HepG2 (cell line): ENCODE results near the gene HES6. TPM values are rescaled to one million over a fixed set of nuclear protein-coding genes. Genes with fewer than 3 reads are reported as not detected.

Experiments
- ATAD3A ChIP-seq: sonication (generic); formaldehyde crosslinking; IDR thresholded peaks from 2 replicates; pipeline ENCODE4 v1.4.0; 2020; ENCODE audit warnings: missing genetic modification reagents
- CBX1 ChIP-seq: IDR thresholded peaks from one replicate; pipeline ENCODE4 v1.6.1; 2016; ENCODE audit warnings: antibody characterized with exemption, low read depth
- ERF ChIP-seq: IDR thresholded peaks from 2 replicates; pipeline ENCODE4 v1.6.1; 2018; ENCODE audit warnings: missing biosample characterization, missing genetic modification reagents
- FOXK1 ChIP-seq: sonication (generic); formaldehyde crosslinking; IDR thresholded peaks from 2 replicates; pipeline ENCODE4 v1.4.0; 2020; ENCODE audit warnings: low read depth, missing genetic modification reagents, borderline replicate concordance
- GATA4 ChIP-seq: sonication (generic); IDR thresholded peaks from 2 replicates; pipeline ENCODE4 v1.6.1; 2016; ENCODE audit warnings: antibody characterized with exemption, low read depth, borderline replicate concordance
- GZF1 ChIP-seq: sonication (generic); formaldehyde crosslinking; IDR thresholded peaks from 2 replicates; pipeline ENCODE4 v1.5.1; 2020; ENCODE audit warnings: mild to moderate bottlenecking, missing genetic modification reagents
- HOXA3 ChIP-seq: sonication (generic); formaldehyde crosslinking; IDR thresholded peaks from 2 replicates; pipeline ENCODE4 v1.5.0; 2020; ENCODE audit warnings: missing genetic modification reagents
- HOXA9 ChIP-seq: sonication (generic); formaldehyde crosslinking; IDR thresholded peaks from 2 replicates; pipeline ENCODE4 v1.8.1; 2022; ENCODE audit warnings: missing genetic modification reagents, mild to moderate bottlenecking, moderate library complexity, borderline replicate concordance
- ISL2 ChIP-seq: sonication (generic); formaldehyde crosslinking; IDR thresholded peaks from 2 replicates; pipeline ENCODE4 v1.5.0; 2020; ENCODE audit warnings: missing genetic modification reagents
- KDM2A ChIP-seq: sonication (generic); formaldehyde crosslinking; IDR thresholded peaks from 2 replicates; pipeline ENCODE4 v1.4.0; 2020; ENCODE audit warnings: low read depth, missing genetic modification reagents, borderline replicate concordance
- KDM5B ChIP-seq: sonication (generic); formaldehyde crosslinking; IDR thresholded peaks from 2 replicates; pipeline ENCODE4 v1.4.0; 2020; ENCODE audit warnings: missing genetic modification reagents, mild to moderate bottlenecking, borderline replicate concordance
- LCORL ChIP-seq, 2 experiments: fragments of 450-650 bp in 1 of 2; sonication (generic) in 1 of 2; formaldehyde crosslinking in 1 of 2; IDR thresholded peaks; 2 replicates each; pipeline versions ENCODE4 v1.5.0 to v1.6.1; 2017 to 2020; ENCODE audit warnings: antibody characterized with exemption in 1 of 2, missing genetic modification reagents in 1 of 2
- LRRFIP1 ChIP-seq: sonication (generic); formaldehyde crosslinking; conservative IDR thresholded peaks from 2 replicates; pipeline ENCODE4 v1.4.0; 2020; ENCODE audit warnings: missing genetic modification reagents
- MAF1 ChIP-seq: sonication (generic); formaldehyde crosslinking; IDR thresholded peaks from 2 replicates; pipeline ENCODE4 v1.5.0; 2020; ENCODE audit warnings: missing genetic modification reagents, borderline replicate concordance
- MAZ ChIP-seq, 2 experiments: sonication (generic) in 1 of 2; formaldehyde crosslinking in 1 of 2; IDR thresholded peaks; 2 replicates each; pipeline versions ENCODE4 v1.5.0 to v1.6.1; 2012 to 2020; ENCODE audit warnings: low read depth in 2 of 2, mild to moderate bottlenecking in 2 of 2, borderline replicate concordance in 1 of 2, improper control_type of control experiment in 1 of 2, low read length in 1 of 2, missing genetic modification reagents in 1 of 2, moderate library complexity in 1 of 2
- PRDM15 ChIP-seq: sonication (generic); formaldehyde crosslinking; IDR thresholded peaks from 2 replicates; pipeline ENCODE4 v1.4.0; 2020; ENCODE audit warnings: missing genetic modification reagents
- RFX5 ChIP-seq: IDR thresholded peaks from 2 replicates; pipeline ENCODE4 v1.6.1; 2011; ENCODE audit warnings: low read depth, low read length, improper control_type of control experiment
- ZNF484 ChIP-seq: sonication (generic); formaldehyde crosslinking; IDR thresholded peaks from 2 replicates; pipeline ENCODE4 v1.5.1; 2020; ENCODE audit warnings: mild to moderate bottlenecking, low read depth, missing genetic modification reagents, borderline replicate concordance
- ZNF510 ChIP-seq: sonication (generic); formaldehyde crosslinking; IDR thresholded peaks from 2 replicates; pipeline ENCODE4 v1.4.0; 2020; ENCODE audit warnings: low read depth, mild to moderate bottlenecking, missing genetic modification reagents
- ZNF569 ChIP-seq: sonication (generic); formaldehyde crosslinking; IDR thresholded peaks from 2 replicates; pipeline ENCODE4 v1.5.0; 2020; ENCODE audit warnings: mild to moderate bottlenecking, missing genetic modification reagents, moderate library complexity, borderline replicate concordance
- ZNF577 ChIP-seq: sonication (generic); formaldehyde crosslinking; IDR thresholded peaks from 2 replicates; pipeline ENCODE4 v1.4.0; 2020; ENCODE audit warnings: mild to moderate bottlenecking, low read depth, missing genetic modification reagents, borderline replicate concordance
- polyA plus RNA-seq, 8 experiments: library from polyadenylated mRNA; depleted of rRNA in 3 of 8; stranded (reverse) in 7 of 8; unstranded in 1 of 8; fragments of >200 nt; fragmentation: Illumina TruSeq in 4 of 8; extraction: Trizol in 4 of 8; gene quantifications; 2 replicates each; pipeline versions ENCODE4 v1.2.1 to v1.2.3, GENCODE V29; 2011 to 2016; ENCODE audit warnings: low read depth in 4 of 8, missing spikeins in 1 of 8, mixed read lengths in 1 of 8; ENCODE audit not compliant: insufficient read depth in 1 of 8
- total RNA-seq, 5 experiments: library from RNA; depleted of rRNA; stranded (reverse); fragments of >200 nt; fragmentation: Illumina TruSeq; extraction: Trizol; gene quantifications; 2 replicates each; pipeline ENCODE4 v1.2.3, GENCODE V29; 2016; ENCODE audit warnings: low read depth in 1 of 5

The HES6 gene
- total and polyA plus RNA-seq, 2 of the 13 experiments (the other 11 are each of a cell fraction or from before 2014, with no cell fraction given), result 19.5 to 82.8 TPM

GRCh38 chr2:238242731-238243495 is 3.1 kb upstream of the HES6 start (continued):
- TF ChIP-seq ZNF577 (CRISPR knock-in tag), result no peak
- TF ChIP-seq PRDM15, result no peak
- 0 out of 2 replicates have a peak, but pooled peaks have one; percentile 11 for TF ChIP-seq KDM2A (CRISPR knock-in tag)
- TF ChIP-seq ZNF484 (CRISPR knock-in tag), result no peak
- TF ChIP-seq MAZ (IDR thresholded peaks at IDR 0.05; ENCODE audit: borderline replicate concordance, low read depth, low read length), result no peak
- 0 out of 2 replicates have a peak, but pooled peaks have one; percentile 14 for TF ChIP-seq MAZ (CRISPR knock-in tag; IDR thresholded peaks at IDR 0.05; ENCODE audit: low read depth)
- no peak for TF ChIP-seq CBX1
- TF ChIP-seq ZNF510 (CRISPR knock-in tag), result no peak
- TF ChIP-seq GZF1 (CRISPR knock-in tag), result 0 out of 2 replicates have a peak, but pooled peaks have one; percentile 65
- no peak for TF ChIP-seq RFX5
- no peak; the same call in 1 of the 2 replicates for TF ChIP-seq ERF (CRISPR knock-in tag)
- no peak for TF ChIP-seq HOXA9 (CRISPR knock-in tag)
- TF ChIP-seq LCORL (IDR thresholded peaks at IDR 0.05), result no peak
- TF ChIP-seq LCORL (CRISPR knock-in tag; IDR thresholded peaks at IDR 0.05), result 0 out of 2 replicates have a peak, but pooled peaks have one; percentile 33
- TF ChIP-seq FOXK1, result no peak
- no peak for TF ChIP-seq ISL2 (CRISPR knock-in tag)
- TF ChIP-seq GATA4, result no peak
- TF ChIP-seq ATAD3A (CRISPR knock-in tag), result no peak
- TF ChIP-seq HOXA3 (CRISPR knock-in tag), result peak; percentile 17; the same call in 1 of the 2 replicates
- no peak for TF ChIP-seq MAF1
- no peak for TF ChIP-seq ZNF569 (CRISPR knock-in tag)
- TF ChIP-seq KDM5B (CRISPR knock-in tag), result peak; percentile 32; the same call in 1 of the 2 replicates
- TF ChIP-seq LRRFIP1 (CRISPR knock-in tag), result no peak
